ENCODE data around the gene SCT. TPM values are rescaled to one million over a fixed set of nuclear protein-coding genes. Genes with fewer than 3 reads are reported as not detected.
"Not testable (repeated sequence)": the region's sequence is repeated elsewhere in the genome, so short reads cannot be mapped to it uniquely, and the experiment has no call there.

SCT gene
- total RNA-seq, 1 donor from 2014 or later = not detected

- no peaks in the 10 kb centered on the region for H3K9me3 Mint-ChIP-seq
Measured at GRCh38 chr11:656866-657265, 29.9 kb upstream of the SCT start.

GRCh38 chr11:656426-656825, 29.4 kb upstream of the SCT start:
- H3K27ac Mint-ChIP-seq (ENCODE audit: unreplicated experiment) = no peak overlapping the region
- H3K9me3 Mint-ChIP-seq = no peaks in the 10 kb centered on the region
- TF ChIP-seq CTCF (conservative IDR thresholded peaks at IDR 0.05) = no peak
- no peak overlapping the region for H3K4me3 Mint-ChIP-seq
- H3K36me3 Mint-ChIP-seq (ENCODE audit: low read depth) = peaks cover 6% of the 10 kb centered on the region
- no peaks in the 10 kb centered on the region for H3K4me1 Mint-ChIP-seq
- DNase-seq (ENCODE audit: low read depth, low spot score) = no peak
- no peaks in the 10 kb centered on the region for H3K27me3 Mint-ChIP-seq (ENCODE audit: low read depth)

More at GRCh38 chr11:656866-657265, 29.9 kb upstream of the SCT start:
- Mint-ChIP-seq H3K27ac (ENCODE audit: unreplicated experiment) (no peak overlapping the region), H3K27me3 (ENCODE audit: low read depth) (no peaks in the 10 kb centered on the region), H3K4me1 (no peaks in the 10 kb centered on the region), H3K36me3 (ENCODE audit: low read depth) (peaks cover 5% of the 10 kb centered on the region), H3K4me3 (no peak overlapping the region)
- no peak for TF ChIP-seq CTCF (conservative IDR thresholded peaks at IDR 0.05)
- DNase-seq (ENCODE audit: low read depth, low spot score) = no peak

- Mint-ChIP-seq H3K4me3 (no peak overlapping the region), H3K27ac (ENCODE audit: unreplicated experiment) (no peak overlapping the region), H3K9me3 (no peaks in the 10 kb centered on the region), H3K4me1 (no peaks in the 10 kb centered on the region), H3K36me3 (ENCODE audit: low read depth) (peaks cover 8% of the 10 kb centered on the region), H3K27me3 (ENCODE audit: low read depth) (no peaks in the 10 kb centered on the region)
- TF ChIP-seq CTCF (conservative IDR thresholded peaks at IDR 0.05) = no peak
- no peak for DNase-seq (ENCODE audit: low read depth, low spot score)
Measured at GRCh38 chr11:655036-655726, 28.2 kb upstream of the SCT start.

- not testable (repeated sequence) for H3K4me3 Mint-ChIP-seq; DNase-seq (ENCODE audit: low read depth, low spot score); H3K4me1 Mint-ChIP-seq; H3K27me3 Mint-ChIP-seq (ENCODE audit: low read depth); H3K36me3 Mint-ChIP-seq (ENCODE audit: low read depth); H3K9me3 Mint-ChIP-seq; H3K27ac Mint-ChIP-seq (ENCODE audit: unreplicated experiment)
Measured at GRCh38 chr11:654444-654843, 27.5 kb upstream of the SCT start.

- no peaks in the 10 kb centered on the region for H3K4me1 Mint-ChIP-seq
- no peak overlapping the region for H3K27ac Mint-ChIP-seq (ENCODE audit: unreplicated experiment)
- H3K27me3 Mint-ChIP-seq (ENCODE audit: low read depth) = no peaks in the 10 kb centered on the region
- DNase-seq (ENCODE audit: low read depth, low spot score) = no peak
- peaks cover 8% of the 10 kb centered on the region for H3K36me3 Mint-ChIP-seq (ENCODE audit: low read depth)
- no peak overlapping the region for H3K4me3 Mint-ChIP-seq
- H3K9me3 Mint-ChIP-seq = no peaks in the 10 kb centered on the region
- no peak for TF ChIP-seq CTCF (conservative IDR thresholded peaks at IDR 0.05)
Measured at GRCh38 chr11:653837-654236, 26.9 kb upstream of the SCT start.

GRCh38 chr11:653136-653535, 26.2 kb upstream of the SCT start:
- H3K4me1 Mint-ChIP-seq; H3K27ac Mint-ChIP-seq (ENCODE audit: unreplicated experiment); DNase-seq (ENCODE audit: low read depth, low spot score); H3K27me3 Mint-ChIP-seq (ENCODE audit: low read depth); H3K4me3 Mint-ChIP-seq; H3K9me3 Mint-ChIP-seq: not testable (repeated sequence)
- H3K36me3 Mint-ChIP-seq (ENCODE audit: low read depth) = peaks cover 11% of the 10 kb centered on the region
